Transverse colon (tissue), 4 donors: ENCODE measurements around the gene CHAC2. TPM values are rescaled to one million over a fixed set of nuclear protein-coding genes. Genes with fewer than 3 reads are reported as not detected.
A peak's percentile ranks its signal among the peaks of the same experiment; 100 is the strongest.

Source experiments
- DNase-seq: peaks from one replicate; pipeline ENCODE4 v3.0.0-alpha.2; 2019
- H3K27ac ChIP-seq, 4 donors: fragments of 200-600 bp; sonication (generic); 2 replicates each; pipeline ENCODE4 v1.5.1; 2016 to 2018; ENCODE audit warnings: inconsistent platforms in 4 of 4
- H3K27me3 ChIP-seq: fragments of 200-600 bp; sonication (generic); 2 replicates; pipeline ENCODE4 v1.5.1; 2017; ENCODE audit warnings: inconsistent platforms
- H3K36me3 ChIP-seq, 4 donors: fragments of 200-600 bp; sonication (generic); 2 replicates each; pipeline ENCODE4 v1.5.1; 2017 to 2019; ENCODE audit warnings: inconsistent platforms in 4 of 4
- H3K4me1 ChIP-seq, 4 donors: fragments of 200-600 bp; sonication (generic); 2 replicates each; pipeline ENCODE4 v1.5.1; 2017 to 2020; ENCODE audit warnings: inconsistent platforms in 4 of 4
- H3K4me3 ChIP-seq, 4 donors: fragments of 200-600 bp; sonication (generic); 1 replicate in 1 of 4; 2 replicates in 3 of 4; pipeline versions ENCODE4 v1.5.1 to v1.6.1; 2017 to 2019; ENCODE audit warnings: inconsistent platforms in 4 of 4
- H3K9me3 ChIP-seq, 2 donors: fragments of 200-600 bp; sonication (generic); 2 replicates each; pipeline ENCODE4 v1.5.1; 2017 to 2019; ENCODE audit warnings: inconsistent platforms in 2 of 2
- CTCF ChIP-seq, 5 experiments: fragments of 200-600 bp in 3 of 5; fragments of 450-650 bp in 2 of 5; sonication (generic) in 3 of 5; IDR thresholded peaks; 1 replicate in 2 of 5; 2 replicates in 3 of 5; pipeline ENCODE4 v1.5.1; 2016 to 2017; ENCODE audit warnings: antibody characterized with exemption in 5 of 5, inconsistent platforms in 3 of 5, mild to moderate bottlenecking in 2 of 5, moderate library complexity in 1 of 5
- EP300 ChIP-seq: sonication (generic); formaldehyde crosslinking; IDR thresholded peaks from one replicate; pipeline ENCODE4 v1.6.1; 2017; ENCODE audit warnings: antibody characterized with exemption, low read depth
- POLR2A ChIP-seq: fragments of 450-650 bp; IDR thresholded peaks from one replicate; pipeline ENCODE4 v1.6.1; 2016; ENCODE audit warnings: antibody characterized with exemption, mild to moderate bottlenecking, moderate library complexity
- POLR2AphosphoS5 ChIP-seq, 3 donors: sonication (generic); formaldehyde crosslinking; IDR thresholded peaks; one replicate each; pipeline ENCODE4 v1.6.1; 2016; ENCODE audit warnings: antibody characterized with exemption in 3 of 3
- WGBS, 2 donors: methylation state at CpG; one replicate each; pipeline ENCODE4 v1.1.5; 2018; ENCODE audit warnings: low coverage in 1 of 2; 5-methylcytosine and 5-hydroxymethylcytosine counted together
- in situ Hi-C, 4 donors: fragments of 200-750 bp; cut with MboI; loops; one replicate each; pipeline versions ENCODE4 v1.15.0 to v1.15.1; 2017; ENCODE audit warnings: low sequenced_read_pairs in 3 of 4, low pct_ligation_motif_present in 1 of 4, low pct_unique_long_range_greater_than_20kb in 1 of 4
- intact Hi-C: fragments of 100-400 bp; cut with DNase I; formaldehyde crosslinking; loops from one replicate; pipeline ENCODE4 v1.15.1; 2023; ENCODE audit warnings: low total_unique reads
- total RNA-seq, 4 donors: library from RNA; depleted of rRNA; stranded (reverse); fragments of >200 nt; gene quantifications; one replicate each; pipeline ENCODE4 v1.1.0, GENCODE V29; 2016

The CHAC2 gene
- total RNA-seq, 4 donors from 2014 or later: 1.4 to 2.1 (median 1.5) TPM

GRCh38 chr2:53785366-53785765, 17.8 kb downstream of the CHAC2 start:
- no peaks in the 10 kb centered on the region for H3K36me3 ChIP-seq
- 62 to 65% methylated on average over 4 to 11 of the region's 11 CpGs for WGBS, 2 donors
- in situ Hi-C loops (no loop called here), intact Hi-C loops (no loop called here)
- H3K9me3 ChIP-seq: no peaks in the 10 kb centered on the region
- no peak overlapping the region for H3K27ac ChIP-seq
- peak overlapping the region in 1 of 4 donors; percentile 65 for H3K4me3 ChIP-seq
- H3K4me1 ChIP-seq: peaks cover 19 to 32% (median 26%) of the 10 kb centered on the region in 4 donors
- no peak for DNase-seq
- TF ChIP-seq EP300 (no peak), POLR2A (no peak), CTCF (IDR thresholded peaks at IDR 0.05) (no peak), POLR2AphosphoS5 (IDR thresholded peaks at IDR 0.05) (no peak)
- no peaks in the 10 kb centered on the region for H3K27me3 ChIP-seq

- Histone ChIP-seq H3K4me1 (peaks cover 19 to 32% (median 26%) of the 10 kb centered on the region in 4 donors), H3K27ac (peak overlapping the region; percentile 79 to 91 (median 88)), H3K27me3 (no peaks in the 10 kb centered on the region), H3K36me3 (no peaks in the 10 kb centered on the region), H3K9me3 (no peaks in the 10 kb centered on the region), H3K4me3 (peak overlapping the region; percentile 61 to 95 (median 75))
- no peak for TF ChIP-seq CTCF (IDR thresholded peaks at IDR 0.05)
- TF ChIP-seq POLR2A: no peak
- no peak for TF ChIP-seq POLR2AphosphoS5 (IDR thresholded peaks at IDR 0.05)
- TF ChIP-seq EP300: no peak
- no peak for DNase-seq
- in situ Hi-C loops: no loop called here
- 0 to 1% methylated on average over 7 to 18 of the region's 18 CpGs for WGBS, 2 donors
- intact Hi-C loops: no loop called here
These were observed 18.7 kb downstream of the CHAC2 start for GRCh38 chr2:53786352-53786704.

- in situ Hi-C loops: no loop called here
- Histone ChIP-seq H3K4me1 (peaks cover 19 to 32% (median 26%) of the 10 kb centered on the region in 4 donors), H3K4me3 (peak within 1 kb of the TSS; percentile 61 to 95 (median 75)), H3K27me3 (no peaks in the 10 kb centered on the region), H3K36me3 (no peaks in the 10 kb centered on the region), H3K9me3 (no peaks in the 10 kb centered on the region), H3K27ac (peak within 1 kb of the TSS; percentile 79 to 91 (median 88))
- 0% methylated on average over 11 to 53 of the region's 77 CpGs for WGBS, 2 donors
- peak; percentile 91 for DNase-seq
- TF ChIP-seq POLR2AphosphoS5 (IDR thresholded peaks at IDR 0.05): peak; percentile 75 to 87 (median 78)
- TF ChIP-seq POLR2A: peak; percentile 72
- TF ChIP-seq CTCF (IDR thresholded peaks at IDR 0.05): peak in 1 of 5 experiments; percentile 8
- TF ChIP-seq EP300: no peak
- intact Hi-C loops: no loop called here
These were observed 19.4 kb downstream of the CHAC2 start, which contains the start of the genes ASB3 and ERLEC1 for GRCh38 chr2:53786705-53787613. Gene ASB3, minus strand, starts transcription at chr2:53786953. Its CDS starts 21,381 bp downstream, at chr2:53765572. Gene ERLEC1, plus strand, starts transcription at chr2:53787044. Its CDS starts 167 bp downstream, at chr2:53787211.

GRCh38 chr2:53787614-53788289, 20.1 kb downstream of the CHAC2 start:
- Histone ChIP-seq H3K27me3 (no peaks in the 10 kb centered on the region), H3K36me3 (no peaks in the 10 kb centered on the region), H3K9me3 (no peaks in the 10 kb centered on the region), H3K4me3 (peak overlapping the region; percentile 61 to 95 (median 75)), H3K4me1 (peaks cover 19 to 39% (median 30%) of the 10 kb centered on the region in 4 donors), H3K27ac (peak overlapping the region; percentile 79 to 91 (median 88))
- in situ Hi-C loops: no loop called here
- intact Hi-C loops: no loop called here
- 2% methylated on average over 17 of the region's 17 CpGs for WGBS, 2 donors
- no peak for DNase-seq
- TF ChIP-seq CTCF (IDR thresholded peaks at IDR 0.05): no peak
- no peak for TF ChIP-seq POLR2A
- no peak for TF ChIP-seq EP300
- no peak for TF ChIP-seq POLR2AphosphoS5 (IDR thresholded peaks at IDR 0.05)
